ENCODE results near the gene FJX1.
"Not testable (repeated sequence)": the region's sequence is repeated elsewhere in the genome, so short reads cannot be mapped to it uniquely, and the experiment has no call there.

FJX1 gene

DNA sequence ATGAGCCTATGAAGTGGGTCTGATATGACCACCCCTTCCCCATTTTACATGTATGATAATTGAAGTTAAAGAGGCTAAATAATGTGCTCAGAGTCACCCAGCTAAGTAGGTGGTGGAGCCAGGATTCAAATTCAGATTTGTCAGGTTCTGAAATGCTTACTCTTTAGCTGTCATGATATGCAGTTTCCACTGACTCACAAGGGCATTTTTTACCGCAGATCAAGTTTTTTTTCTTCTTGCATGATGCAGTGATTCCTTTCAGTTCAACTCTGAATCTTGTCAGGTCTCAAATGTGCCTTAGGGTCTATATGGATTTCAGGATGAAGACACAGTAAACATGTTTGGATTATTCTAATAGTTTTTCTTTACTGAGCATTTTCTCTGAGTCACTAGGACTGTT lies 31.7 kb downstream of the FJX1 start:
- no peak for DNase-seq (ENCODE audit: low spot score)
- Histone ChIP-seq H3K27me3 (ENCODE audit: insufficient read depth, poor library complexity, severe bottlenecking) (no peaks in the 10 kb centered on the region), H3K4me1 (ENCODE audit: insufficient read depth, poor library complexity, severe bottlenecking) (no peaks in the 10 kb centered on the region), H3K27ac (ENCODE audit: poor library complexity, severe bottlenecking) (no peak overlapping the region), H3K9me3 (ENCODE audit: severe bottlenecking) (no peaks in the 10 kb centered on the region), H3K36me3 (ENCODE audit: low read depth) (no peaks in the 10 kb centered on the region), H3K4me3 (ENCODE audit: severe bottlenecking) (no peak overlapping the region)
- ATAC-seq (ENCODE audit: low read depth), result peak; percentile 25; the same call in 1 of the 3 replicates
- TF ChIP-seq, protein P1, sequence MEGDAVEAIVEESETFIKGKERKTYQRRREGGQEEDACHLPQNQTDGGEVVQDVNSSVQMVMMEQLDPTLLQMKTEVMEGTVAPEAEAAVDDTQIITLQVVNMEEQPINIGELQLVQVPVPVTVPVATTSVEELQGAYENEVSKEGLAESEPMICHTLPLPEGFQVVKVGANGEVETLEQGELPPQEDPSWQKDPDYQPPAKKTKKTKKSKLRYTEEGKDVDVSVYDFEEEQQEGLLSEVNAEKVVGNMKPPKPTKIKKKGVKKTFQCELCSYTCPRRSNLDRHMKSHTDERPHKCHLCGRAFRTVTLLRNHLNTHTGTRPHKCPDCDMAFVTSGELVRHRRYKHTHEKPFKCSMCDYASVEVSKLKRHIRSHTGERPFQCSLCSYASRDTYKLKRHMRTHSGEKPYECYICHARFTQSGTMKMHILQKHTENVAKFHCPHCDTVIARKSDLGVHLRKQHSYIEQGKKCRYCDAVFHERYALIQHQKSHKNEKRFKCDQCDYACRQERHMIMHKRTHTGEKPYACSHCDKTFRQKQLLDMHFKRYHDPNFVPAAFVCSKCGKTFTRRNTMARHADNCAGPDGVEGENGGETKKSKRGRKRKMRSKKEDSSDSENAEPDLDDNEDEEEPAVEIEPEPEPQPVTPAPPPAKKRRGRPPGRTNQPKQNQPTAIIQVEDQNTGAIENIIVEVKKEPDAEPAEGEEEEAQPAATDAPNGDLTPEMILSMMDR (IDR thresholded peaks at IDR 0.05; ENCODE audit: poor library complexity, severe bottlenecking), result no peak

DNA sequence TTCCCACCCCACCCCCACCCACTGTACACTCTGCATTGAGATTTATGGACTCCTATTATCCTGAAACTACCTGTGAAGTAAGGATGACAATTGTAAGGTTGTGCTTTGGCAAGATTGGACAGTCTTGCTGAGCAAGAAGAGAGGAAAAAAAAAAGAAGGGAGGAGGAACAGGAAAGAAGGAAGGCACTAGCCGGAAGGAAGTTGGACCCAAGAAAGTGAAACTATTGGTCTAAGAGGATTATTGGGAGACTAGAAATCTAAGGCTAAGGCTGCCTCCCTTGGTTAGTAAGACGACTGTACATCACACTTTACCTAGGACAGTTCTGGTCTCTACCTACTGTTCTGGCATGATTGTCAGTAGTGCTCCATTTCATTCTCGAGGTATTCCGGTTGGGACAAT lies 32.2 kb downstream of the FJX1 start:
- Histone ChIP-seq H3K36me3 (ENCODE audit: low read depth) (no peaks in the 10 kb centered on the region), H3K4me1 (ENCODE audit: insufficient read depth, poor library complexity, severe bottlenecking) (no peaks in the 10 kb centered on the region), H3K27ac (ENCODE audit: poor library complexity, severe bottlenecking) (no peak overlapping the region), H3K9me3 (ENCODE audit: severe bottlenecking) (no peaks in the 10 kb centered on the region), H3K27me3 (ENCODE audit: insufficient read depth, poor library complexity, severe bottlenecking) (no peaks in the 10 kb centered on the region), H3K4me3 (ENCODE audit: severe bottlenecking) (no peak overlapping the region)
- TF ChIP-seq, protein P1 (IDR thresholded peaks at IDR 0.05; ENCODE audit: poor library complexity, severe bottlenecking), result no peak
- ATAC-seq (ENCODE audit: low read depth) (no peak), DNase-seq (ENCODE audit: low spot score) (no peak)

DNA sequence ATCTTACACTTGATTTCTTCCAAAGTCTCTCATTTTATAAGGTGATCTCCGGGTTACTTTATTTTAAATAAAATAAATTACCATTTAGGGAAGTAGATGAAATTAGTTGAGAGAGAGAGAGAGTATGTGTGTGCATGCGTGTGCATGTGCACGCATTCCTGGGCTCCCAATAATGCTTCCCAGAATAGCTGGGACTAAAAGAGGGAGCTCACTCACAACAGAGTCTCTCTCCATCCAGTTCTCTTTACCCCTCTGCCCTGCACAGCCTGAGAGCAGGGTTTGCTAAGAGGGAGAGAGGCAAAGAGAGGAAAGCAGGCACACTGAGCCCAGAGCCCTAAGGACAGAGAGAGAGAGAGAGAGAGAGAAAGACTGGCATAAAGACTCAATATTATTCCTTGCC lies 33.0 kb downstream of the FJX1 start:
- no peaks in the 10 kb centered on the region for H3K4me1 ChIP-seq (ENCODE audit: insufficient read depth, poor library complexity, severe bottlenecking)
- no peaks in the 10 kb centered on the region for H3K36me3 ChIP-seq (ENCODE audit: low read depth)
- DNase-seq (ENCODE audit: low spot score), result no peak
- TF ChIP-seq, protein P1 (IDR thresholded peaks at IDR 0.05; ENCODE audit: poor library complexity, severe bottlenecking), result no peak
- H3K27me3 ChIP-seq (ENCODE audit: insufficient read depth, poor library complexity, severe bottlenecking), result no peaks in the 10 kb centered on the region
- H3K9me3 ChIP-seq (ENCODE audit: severe bottlenecking), result no peaks in the 10 kb centered on the region
- H3K27ac ChIP-seq (ENCODE audit: poor library complexity, severe bottlenecking), result no peak overlapping the region
- H3K4me3 ChIP-seq (ENCODE audit: severe bottlenecking), result no peak overlapping the region
- no peak for ATAC-seq (ENCODE audit: low read depth)

DNA sequence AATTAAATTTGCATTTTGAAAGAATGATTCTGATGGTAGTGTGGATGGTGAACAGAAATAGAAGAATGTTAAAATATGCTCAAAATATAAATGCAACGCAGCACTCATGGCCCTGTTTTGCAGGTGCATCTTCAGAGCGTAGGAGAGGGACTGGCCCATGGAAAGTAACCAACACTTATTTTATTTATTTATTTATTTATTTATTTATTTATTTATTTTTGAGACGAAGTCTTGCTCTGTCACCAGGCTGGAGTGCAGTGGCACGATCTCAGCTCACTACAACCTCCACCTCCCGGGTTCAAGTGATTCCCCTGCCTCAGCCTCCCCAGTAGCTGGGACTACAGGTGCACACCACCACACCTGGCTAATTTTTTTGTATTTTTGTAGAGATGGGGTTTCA lies 34.5 kb downstream of the FJX1 start:
- not testable (repeated sequence) for DNase-seq (ENCODE audit: low spot score); ATAC-seq (ENCODE audit: low read depth); H3K4me3 ChIP-seq (ENCODE audit: severe bottlenecking); H3K9me3 ChIP-seq (ENCODE audit: severe bottlenecking); H3K36me3 ChIP-seq (ENCODE audit: low read depth); H3K27me3 ChIP-seq (ENCODE audit: insufficient read depth, poor library complexity, severe bottlenecking); H3K27ac ChIP-seq (ENCODE audit: poor library complexity, severe bottlenecking); H3K4me1 ChIP-seq (ENCODE audit: insufficient read depth, poor library complexity, severe bottlenecking)

DNA sequence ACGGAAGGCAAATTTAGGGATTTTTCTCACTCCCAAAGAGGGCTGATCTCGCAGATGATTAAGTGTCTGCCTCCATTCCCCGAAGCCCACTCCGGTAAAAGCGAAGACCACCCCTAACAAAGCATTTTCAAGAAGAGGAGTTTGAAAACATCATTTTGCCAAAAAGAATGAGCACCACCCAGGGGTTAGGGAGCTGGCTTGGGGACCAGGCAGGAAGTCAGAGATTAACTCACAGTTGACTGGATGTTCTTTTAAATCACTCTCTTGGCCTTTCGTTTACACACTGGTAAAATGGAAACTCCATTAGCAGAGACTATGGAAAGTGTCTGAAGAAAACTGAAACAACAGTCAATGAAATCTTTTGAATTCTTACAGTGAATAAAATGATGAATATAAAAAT lies 36.5 kb downstream of the FJX1 start:
- ATAC-seq (ENCODE audit: low read depth), result no peak
- Histone ChIP-seq H3K27ac (ENCODE audit: poor library complexity, severe bottlenecking) (no peak overlapping the region), H3K4me1 (ENCODE audit: insufficient read depth, poor library complexity, severe bottlenecking) (no peaks in the 10 kb centered on the region)

More for the DNA sequence above, 36.5 kb downstream of the FJX1 start:
- DNase-seq (ENCODE audit: low spot score), result no peak
- Histone ChIP-seq H3K4me3 (ENCODE audit: severe bottlenecking) (no peak overlapping the region), H3K27me3 (ENCODE audit: insufficient read depth, poor library complexity, severe bottlenecking) (no peaks in the 10 kb centered on the region), H3K9me3 (ENCODE audit: severe bottlenecking) (no peaks in the 10 kb centered on the region), H3K36me3 (ENCODE audit: low read depth) (no peaks in the 10 kb centered on the region)
- TF ChIP-seq, protein P1 (IDR thresholded peaks at IDR 0.05; ENCODE audit: poor library complexity, severe bottlenecking), result no peak

All from RWPE2 (cell line).